ENCODE results near the gene NARS2.

The NARS2 gene

GRCh38 chr11:78504708-78505107 lies 70.0 kb downstream of the NARS2 start:
- no peak for TF ChIP-seq CTCF (IDR thresholded peaks at IDR 0.05; ENCODE audit: borderline replicate concordance, insufficient read depth, low read depth, low read length)
- H3K4me3 ChIP-seq (ENCODE audit: low read depth, low read length): no peak overlapping the region

- TF ChIP-seq CTCF (IDR thresholded peaks at IDR 0.05; ENCODE audit: borderline replicate concordance, insufficient read depth, low read depth, low read length): no peak
- no peak overlapping the region for H3K4me3 ChIP-seq (ENCODE audit: low read depth, low read length)
Measured at GRCh38 chr11:78504181-78504580, 70.5 kb downstream of the NARS2 start.

- no peak overlapping the region for H3K4me3 ChIP-seq (ENCODE audit: low read depth, low read length)
- TF ChIP-seq CTCF (IDR thresholded peaks at IDR 0.05; ENCODE audit: borderline replicate concordance, insufficient read depth, low read depth, low read length): no peak
Measured at GRCh38 chr11:78499971-78500370, 74.7 kb downstream of the NARS2 start.

- H3K4me3 ChIP-seq (ENCODE audit: low read depth, low read length): no peak overlapping the region
- TF ChIP-seq CTCF (IDR thresholded peaks at IDR 0.05; ENCODE audit: borderline replicate concordance, insufficient read depth, low read depth, low read length): no peak
Measured at GRCh38 chr11:78497293-78497692, 77.4 kb downstream of the NARS2 start.

- TF ChIP-seq CTCF (IDR thresholded peaks at IDR 0.05; ENCODE audit: borderline replicate concordance, insufficient read depth, low read depth, low read length): no peak
- no peak overlapping the region for H3K4me3 ChIP-seq (ENCODE audit: low read depth, low read length)
Measured at GRCh38 chr11:78493413-78493975, 81.2 kb downstream of the NARS2 start.

- no peak overlapping the region for H3K4me3 ChIP-seq (ENCODE audit: low read depth, low read length)
- TF ChIP-seq CTCF (IDR thresholded peaks at IDR 0.05; ENCODE audit: borderline replicate concordance, insufficient read depth, low read depth, low read length): no peak
Measured at GRCh38 chr11:78492973-78493372, 81.7 kb downstream of the NARS2 start.

GRCh38 chr11:78489184-78489583 lies 85.5 kb downstream of the NARS2 start:
- no peak for TF ChIP-seq CTCF (IDR thresholded peaks at IDR 0.05; ENCODE audit: borderline replicate concordance, insufficient read depth, low read depth, low read length)

More at GRCh38 chr11:78489184-78489583, 85.5 kb downstream of the NARS2 start:
- no peak overlapping the region for H3K4me3 ChIP-seq (ENCODE audit: low read depth, low read length)
